Muscle layer of duodenum (tissue), 2 donors: Measurements from ENCODE around the gene IFRD2.
A peak's percentile ranks its signal among the peaks of the same experiment; 100 is the strongest.

Source experiments
- H3K27ac ChIP-seq: one replicate; pipeline ENCODE4 v1.7.0; 2013; ENCODE audit warnings: mild to moderate bottlenecking, low read length
- H3K27me3 ChIP-seq: one replicate; pipeline ENCODE4 v1.7.0; 2013; ENCODE audit warnings: low read depth, mild to moderate bottlenecking, control low read depth, low read length
- H3K36me3 ChIP-seq, 2 donors: one replicate each; pipeline ENCODE4 v1.7.0; 2013; ENCODE audit warnings: low read length in 2 of 2, control low read depth in 1 of 2, mild to moderate bottlenecking in 1 of 2; ENCODE audit not compliant: insufficient read depth in 2 of 2, control insufficient read depth in 1 of 2
- H3K4me1 ChIP-seq, 2 donors: one replicate each; pipeline ENCODE4 v1.7.0; 2013; ENCODE audit warnings: low read length in 2 of 2, mild to moderate bottlenecking in 2 of 2, control low read depth in 1 of 2, moderate library complexity in 1 of 2; ENCODE audit not compliant: insufficient read depth in 2 of 2, control insufficient read depth in 1 of 2
- H3K4me3 ChIP-seq, 2 donors: one replicate each; pipeline ENCODE4 v1.7.0; 2013; ENCODE audit warnings: low read length in 2 of 2, low read depth in 1 of 2, mild to moderate bottlenecking in 1 of 2
- H3K9me3 ChIP-seq, 2 donors: one replicate each; pipeline ENCODE4 v1.7.0; 2013; ENCODE audit warnings: low read length in 2 of 2, control low read depth in 1 of 2, mild to moderate bottlenecking in 1 of 2; ENCODE audit not compliant: control insufficient read depth in 1 of 2
- donor health status: healthy.

IFRD2 gene

GRCh38 chr3:50298836-50299637, 6.8 kb upstream of the IFRD2 start, which contains the start of the genes HYAL3 and NAA80:
TSS of gene HYAL3 (minus strand) at chr3:50299405. CDS start at chr3:50295602, 3,803 bp downstream.
TSS of gene NAA80 (minus strand) at chr3:50299405. CDS start at chr3:50297463, 1,942 bp downstream.
- H3K27me3 ChIP-seq: no peaks in the 10 kb centered on the region
- no peaks in the 10 kb centered on the region for H3K36me3 ChIP-seq
- peaks cover 17 to 28% of the 10 kb centered on the region in 2 donors for H3K4me1 ChIP-seq
- peak within 1 kb of the TSS; percentile 89 for H3K27ac ChIP-seq
- peak within 1 kb of the TSS; percentile 76 to 77 for H3K4me3 ChIP-seq
- no peaks in the 10 kb centered on the region for H3K9me3 ChIP-seq

- H3K4me3 ChIP-seq: peak overlapping the region; percentile 76 to 77
- H3K27ac ChIP-seq: peak overlapping the region; percentile 88
Measured at GRCh38 chr3:50297896-50298725, 5.9 kb upstream of the IFRD2 start.

GRCh38 chr3:50297384-50297775, 5.2 kb upstream of the IFRD2 start:
- no peak overlapping the region for H3K4me3 ChIP-seq
- H3K27ac ChIP-seq: no peak overlapping the region
- H3K36me3 ChIP-seq: no peaks in the 10 kb centered on the region
- H3K27me3 ChIP-seq: no peaks in the 10 kb centered on the region
- H3K9me3 ChIP-seq: no peaks in the 10 kb centered on the region
- H3K4me1 ChIP-seq: peaks cover 22 to 38% of the 10 kb centered on the region in 2 donors

More at GRCh38 chr3:50297896-50298725, 5.9 kb upstream of the IFRD2 start:
- H3K27me3 ChIP-seq: no peaks in the 10 kb centered on the region
- peaks cover 17 to 32% of the 10 kb centered on the region in 2 donors for H3K4me1 ChIP-seq
- no peaks in the 10 kb centered on the region for H3K36me3 ChIP-seq
- H3K9me3 ChIP-seq: no peaks in the 10 kb centered on the region

GRCh38 chr3:50296721-50297383, 4.6 kb upstream of the IFRD2 start:
- Histone ChIP-seq H3K4me3 (no peak overlapping the region), H3K36me3 (no peaks in the 10 kb centered on the region), H3K27ac (no peak overlapping the region), H3K9me3 (no peaks in the 10 kb centered on the region), H3K27me3 (no peaks in the 10 kb centered on the region), H3K4me1 (peaks cover 22 to 38% of the 10 kb centered on the region in 2 donors)

- Histone ChIP-seq H3K4me3 (no peak overlapping the region), H3K36me3 (no peaks in the 10 kb centered on the region), H3K4me1 (peaks cover 19 to 44% of the 10 kb centered on the region in 2 donors), H3K27ac (no peak overlapping the region), H3K9me3 (no peaks in the 10 kb centered on the region), H3K27me3 (no peaks in the 10 kb centered on the region)
Measured at GRCh38 chr3:50295553-50296431, 3.6 kb upstream of the IFRD2 start.

- no peaks in the 10 kb centered on the region for H3K27me3 ChIP-seq
- peaks cover 11 to 37% of the 10 kb centered on the region in 2 donors for H3K4me1 ChIP-seq
- no peaks in the 10 kb centered on the region for H3K9me3 ChIP-seq
- peaks cover 3 to 8% of the 10 kb centered on the region in 2 donors for H3K36me3 ChIP-seq
- no peak overlapping the region for H3K4me3 ChIP-seq
- no peak overlapping the region for H3K27ac ChIP-seq
Measured at GRCh38 chr3:50294492-50295403, 2.5 kb upstream of the IFRD2 start.

- H3K27ac ChIP-seq: no peak overlapping the region
- H3K27me3 ChIP-seq: no peaks in the 10 kb centered on the region
- H3K36me3 ChIP-seq: peaks cover 9 to 15% of the 10 kb centered on the region in 2 donors
- peaks cover 11 to 37% of the 10 kb centered on the region in 2 donors for H3K4me1 ChIP-seq
- H3K9me3 ChIP-seq: no peaks in the 10 kb centered on the region
- no peak overlapping the region for H3K4me3 ChIP-seq
Measured at GRCh38 chr3:50294089-50294488, 1.9 kb upstream of the IFRD2 start.

- peak overlapping the region; percentile 93 for H3K27ac ChIP-seq
- peaks cover 6 to 31% of the 10 kb centered on the region in 2 donors for H3K4me1 ChIP-seq
- peak overlapping the region; percentile 64 to 90 for H3K4me3 ChIP-seq
- H3K36me3 ChIP-seq: peaks cover 18 to 23% of the 10 kb centered on the region in 2 donors
- H3K27me3 ChIP-seq: no peaks in the 10 kb centered on the region
- no peaks in the 10 kb centered on the region for H3K9me3 ChIP-seq
Measured at GRCh38 chr3:50293079-50293801, 1.0 kb upstream of the IFRD2 start.

- Histone ChIP-seq H3K4me3 (no peak overlapping the region), H3K4me1 (peaks cover 5 to 24% of the 10 kb centered on the region in 2 donors), H3K27me3 (no peaks in the 10 kb centered on the region), H3K27ac (no peak overlapping the region), H3K36me3 (peaks cover 32 to 43% of the 10 kb centered on the region in 2 donors), H3K9me3 (no peaks in the 10 kb centered on the region)
Measured at GRCh38 chr3:50290161-50290641, 2.0 kb downstream of the IFRD2 start.
